NB4 (cell line): Measurements from ENCODE around the gene CKB.

ENCODE experiments used
- DNase-seq: peaks from one replicate; pipeline ENCODE4 v3.0.0; 2010; ENCODE audit warnings: low read depth
- H3K4me3 ChIP-seq: one replicate; pipeline ENCODE4 v1.5.1; 2011; ENCODE audit warnings: mild to moderate bottlenecking, low read depth, low read length, moderate library complexity
- MYC ChIP-seq: IDR thresholded peaks from 2 replicates; pipeline ENCODE4 v1.6.1; 2011; ENCODE audit warnings: low read depth, low read length
- POLR2A ChIP-seq: IDR thresholded peaks from 2 replicates; pipeline ENCODE4 v1.6.1; 2011; ENCODE audit warnings: mild to moderate bottlenecking; ENCODE audit not compliant: insufficient read length; ENCODE audit errors: extremely low read depth
- TF ChIP-seq, protein P1 (sequence below): IDR thresholded peaks from 2 replicates; pipeline ENCODE4 v1.6.1; 2011; ENCODE audit warnings: low read depth, low read length
- TF ChIP-seq, protein P2 (sequence below): IDR thresholded peaks from one replicate; pipeline ENCODE4 v1.5.1; 2012; ENCODE audit warnings: low read depth, low read length

Gene CKB

DNA sequence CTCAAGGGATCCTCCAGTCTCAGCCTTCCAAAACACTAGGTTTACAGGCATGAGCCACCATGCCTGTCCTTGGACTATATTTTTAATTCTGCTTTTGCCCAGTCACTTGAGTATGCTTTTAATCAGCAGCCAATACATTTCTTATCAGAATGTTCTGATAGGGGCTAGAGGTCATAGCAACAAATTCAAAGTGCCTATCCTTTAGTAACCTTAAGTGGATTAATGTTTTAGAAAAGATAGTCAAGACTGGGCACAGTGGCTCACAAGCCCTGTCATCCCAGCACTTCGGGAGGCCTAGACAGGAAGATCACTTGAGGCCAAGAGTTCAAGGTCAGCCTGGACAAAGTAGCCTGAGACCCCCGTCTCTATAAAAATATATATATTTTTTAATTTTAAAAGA is 37.1 kb downstream of the CKB start:
- H3K4me3 ChIP-seq: no peak overlapping the region
- no peak for TF ChIP-seq POLR2A
- TF ChIP-seq, protein P1, sequence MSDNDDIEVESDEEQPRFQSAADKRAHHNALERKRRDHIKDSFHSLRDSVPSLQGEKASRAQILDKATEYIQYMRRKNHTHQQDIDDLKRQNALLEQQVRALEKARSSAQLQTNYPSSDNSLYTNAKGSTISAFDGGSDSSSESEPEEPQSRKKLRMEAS: no peak
- no peak for TF ChIP-seq MYC
- TF ChIP-seq, protein P2, sequence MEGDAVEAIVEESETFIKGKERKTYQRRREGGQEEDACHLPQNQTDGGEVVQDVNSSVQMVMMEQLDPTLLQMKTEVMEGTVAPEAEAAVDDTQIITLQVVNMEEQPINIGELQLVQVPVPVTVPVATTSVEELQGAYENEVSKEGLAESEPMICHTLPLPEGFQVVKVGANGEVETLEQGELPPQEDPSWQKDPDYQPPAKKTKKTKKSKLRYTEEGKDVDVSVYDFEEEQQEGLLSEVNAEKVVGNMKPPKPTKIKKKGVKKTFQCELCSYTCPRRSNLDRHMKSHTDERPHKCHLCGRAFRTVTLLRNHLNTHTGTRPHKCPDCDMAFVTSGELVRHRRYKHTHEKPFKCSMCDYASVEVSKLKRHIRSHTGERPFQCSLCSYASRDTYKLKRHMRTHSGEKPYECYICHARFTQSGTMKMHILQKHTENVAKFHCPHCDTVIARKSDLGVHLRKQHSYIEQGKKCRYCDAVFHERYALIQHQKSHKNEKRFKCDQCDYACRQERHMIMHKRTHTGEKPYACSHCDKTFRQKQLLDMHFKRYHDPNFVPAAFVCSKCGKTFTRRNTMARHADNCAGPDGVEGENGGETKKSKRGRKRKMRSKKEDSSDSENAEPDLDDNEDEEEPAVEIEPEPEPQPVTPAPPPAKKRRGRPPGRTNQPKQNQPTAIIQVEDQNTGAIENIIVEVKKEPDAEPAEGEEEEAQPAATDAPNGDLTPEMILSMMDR: no peak
- no peak for DNase-seq

DNA sequence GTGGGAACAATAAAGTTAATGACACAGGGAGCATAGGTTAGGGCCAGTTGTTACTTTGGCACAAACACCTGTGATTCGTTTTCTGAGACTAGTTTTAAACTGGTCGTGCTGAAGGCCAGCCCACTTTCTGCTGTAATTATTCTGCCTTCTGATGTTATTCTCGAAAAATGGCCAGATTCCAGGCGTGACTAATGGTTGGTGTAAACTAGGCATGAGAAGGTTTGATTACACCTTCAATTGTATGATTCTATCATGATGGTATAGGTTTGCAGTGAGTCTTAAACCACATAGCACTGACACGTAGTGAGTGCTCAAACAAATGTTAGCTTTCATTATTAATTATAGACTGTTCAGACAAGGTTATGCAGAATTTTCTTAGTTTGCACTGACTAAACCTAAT is 39.0 kb downstream of the CKB start:
- TF ChIP-seq POLR2A (no peak), MYC (no peak)
- TF ChIP-seq, protein P1: no peak
- TF ChIP-seq, protein P2: no peak
- no peak for DNase-seq
- no peak overlapping the region for H3K4me3 ChIP-seq

DNA sequence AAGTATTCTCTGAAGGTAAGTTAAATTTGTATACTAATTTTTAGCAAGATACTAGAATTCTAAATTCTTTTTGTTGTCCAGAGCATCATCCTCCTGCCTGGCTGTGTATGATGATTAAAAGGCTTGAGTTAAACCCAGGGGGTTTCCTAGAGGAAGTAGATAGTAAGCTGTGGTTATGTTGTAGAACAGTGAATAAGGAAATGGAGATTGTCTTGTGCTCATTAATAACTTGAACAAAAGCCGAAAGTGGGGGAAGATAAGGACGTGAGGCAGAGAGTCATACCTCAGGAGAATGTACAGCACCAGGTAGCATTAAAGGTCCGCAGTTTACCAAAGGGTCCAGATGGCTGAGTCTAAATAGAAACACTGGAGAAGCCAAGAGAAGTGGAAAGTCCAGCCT is 42.0 kb downstream of the CKB start:
- peak; percentile 51 for DNase-seq
- no peak overlapping the region for H3K4me3 ChIP-seq
- TF ChIP-seq, protein P1: no peak
- TF ChIP-seq MYC (no peak), POLR2A (no peak)
- TF ChIP-seq, protein P2: no peak

DNA sequence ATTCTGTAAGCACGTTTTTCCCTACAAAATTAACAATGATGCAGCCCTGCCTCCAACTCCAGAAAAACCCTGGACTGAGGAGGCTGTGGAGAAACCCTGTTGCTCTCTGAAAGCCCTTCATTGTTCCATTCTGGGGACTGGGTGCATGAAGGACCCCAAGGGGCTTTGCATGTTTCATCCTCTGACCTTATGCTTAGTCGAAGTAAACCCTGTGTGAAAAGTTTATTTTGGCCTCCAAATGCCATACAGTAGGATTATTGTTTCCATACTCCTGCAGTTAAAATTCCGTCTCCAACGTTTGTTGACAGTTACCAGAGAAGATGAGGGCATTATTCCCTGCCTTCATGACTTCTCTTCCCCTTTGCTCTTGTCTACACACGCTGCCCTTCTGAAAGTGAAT is 46.0 kb downstream of the CKB start:
- DNase-seq: no peak
- H3K4me3 ChIP-seq: no peak overlapping the region
- TF ChIP-seq MYC: no peak
- TF ChIP-seq POLR2A: no peak
- TF ChIP-seq, protein P2: no peak
- TF ChIP-seq, protein P1: no peak

DNA sequence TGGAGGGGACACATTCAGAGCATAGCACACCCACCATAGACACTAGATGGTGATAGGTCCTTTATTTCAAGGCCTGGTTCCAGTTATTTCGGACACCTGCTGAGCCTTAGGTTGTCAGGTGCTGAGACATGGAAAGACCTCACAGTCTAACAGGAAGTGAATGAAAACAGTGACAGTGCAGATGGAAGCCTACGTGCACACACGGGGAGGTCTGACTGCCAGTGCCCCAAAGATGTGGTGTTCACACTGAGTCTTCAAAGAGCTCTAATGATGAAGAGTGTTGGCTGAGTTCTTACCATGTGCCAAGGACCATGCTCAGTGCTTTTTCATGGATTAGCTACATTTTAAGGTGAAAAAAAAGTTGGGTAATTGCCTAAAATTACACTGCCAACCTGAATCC is 46.6 kb downstream of the CKB start:
- no peak for DNase-seq
- TF ChIP-seq, protein P2: no peak
- H3K4me3 ChIP-seq: no peak overlapping the region

DNA sequence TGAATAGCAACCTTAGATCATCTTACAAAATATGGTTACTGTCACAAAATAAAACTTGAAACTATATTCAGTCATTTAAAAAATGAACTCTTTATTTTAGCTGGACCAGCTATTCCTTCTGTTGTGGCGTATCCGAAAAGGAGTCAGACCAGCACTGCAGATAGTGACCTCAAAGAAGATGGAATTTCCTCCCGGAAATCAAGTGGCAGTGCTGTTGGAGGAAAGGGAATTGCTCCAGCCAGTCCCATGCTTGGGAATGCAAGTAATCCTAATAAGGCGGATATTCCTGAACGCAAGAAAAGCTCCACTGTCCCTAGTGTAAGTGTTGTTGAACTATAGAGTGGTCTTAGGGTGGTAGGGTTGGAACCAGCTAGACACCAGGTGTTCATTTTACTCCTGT is 47.7 kb downstream of the CKB start:
- TF ChIP-seq, protein P2: no peak
- no peak overlapping the region for H3K4me3 ChIP-seq

More for the DNA sequence above, 47.7 kb downstream of the CKB start:
- DNase-seq: no peak
